ENCODE data around the gene GSTM2. TPM values are rescaled to one million over a fixed set of nuclear protein-coding genes. Genes with fewer than 3 reads are reported as not detected.

The GSTM2 gene
- total RNA-seq, 1 experiment from 2014 or later, result 2.5 TPM

- intact Hi-C loops (cut with micrococcal nuclease; ENCODE audit: unreplicated experiment), result no loop called here
- H3K27ac Mint-ChIP-seq (ENCODE audit: unreplicated experiment), result no peak overlapping the region
- no peaks in the 10 kb centered on the region for H3K4me1 Mint-ChIP-seq (ENCODE audit: low read depth, unreplicated experiment)
- H3K27me3 Mint-ChIP-seq (ENCODE audit: unreplicated experiment), result no peaks in the 10 kb centered on the region
- no peak overlapping the region for H3K4me3 Mint-ChIP-seq (ENCODE audit: low read depth, unreplicated experiment)
- BruUV-seq (replicated peaks), result no TSS peak
- H3K36me3 Mint-ChIP-seq (ENCODE audit: insufficient read depth, unreplicated experiment), result no peaks in the 10 kb centered on the region
- no peak for TF ChIP-seq CTCF (IDR thresholded peaks at IDR 0.05; ENCODE audit: unreplicated experiment)
- DNase-seq, result no peak
- CTCF ChIA-PET, result no interaction called here
- H3K9me3 Mint-ChIP-seq (ENCODE audit: low read depth, unreplicated experiment), result no peaks in the 10 kb centered on the region
These were observed 53.2 kb downstream of the GSTM2 start for GRCh38 chr1:109721042-109721441.

GRCh38 chr1:109721971-109722370 lies 54.1 kb downstream of the GSTM2 start:
- no TSS peak for BruUV-seq (replicated peaks)
- intact Hi-C loops (cut with micrococcal nuclease; ENCODE audit: unreplicated experiment), result no loop called here
- no peak overlapping the region for H3K27ac Mint-ChIP-seq (ENCODE audit: unreplicated experiment)
- no peak overlapping the region for H3K4me3 Mint-ChIP-seq (ENCODE audit: low read depth, unreplicated experiment)
- H3K9me3 Mint-ChIP-seq (ENCODE audit: low read depth, unreplicated experiment), result no peaks in the 10 kb centered on the region
- H3K27me3 Mint-ChIP-seq (ENCODE audit: unreplicated experiment), result no peaks in the 10 kb centered on the region
- TF ChIP-seq CTCF (IDR thresholded peaks at IDR 0.05; ENCODE audit: unreplicated experiment), result no peak
- no peaks in the 10 kb centered on the region for H3K36me3 Mint-ChIP-seq (ENCODE audit: insufficient read depth, unreplicated experiment)
- CTCF ChIA-PET, result interaction anchor here (0.5 kb wide), 1 partner anchor 126 kb away, joined by 4 read pairs; no protein-coding TSS in a partner anchor
- H3K4me1 Mint-ChIP-seq (ENCODE audit: low read depth, unreplicated experiment), result no peaks in the 10 kb centered on the region
- no peak for DNase-seq

- no peaks in the 10 kb centered on the region for H3K4me1 Mint-ChIP-seq (ENCODE audit: low read depth, unreplicated experiment)
- CTCF ChIA-PET, result no interaction called here
- no peaks in the 10 kb centered on the region for H3K27me3 Mint-ChIP-seq (ENCODE audit: unreplicated experiment)
- H3K9me3 Mint-ChIP-seq (ENCODE audit: low read depth, unreplicated experiment), result no peaks in the 10 kb centered on the region
- no peaks in the 10 kb centered on the region for H3K36me3 Mint-ChIP-seq (ENCODE audit: insufficient read depth, unreplicated experiment)
- BruUV-seq (replicated peaks), result no TSS peak
- H3K4me3 Mint-ChIP-seq (ENCODE audit: low read depth, unreplicated experiment), result no peak overlapping the region
- H3K27ac Mint-ChIP-seq (ENCODE audit: unreplicated experiment), result no peak overlapping the region
- intact Hi-C loops (cut with micrococcal nuclease; ENCODE audit: unreplicated experiment), result no loop called here
- DNase-seq, result no peak
- no peak for TF ChIP-seq CTCF (IDR thresholded peaks at IDR 0.05; ENCODE audit: unreplicated experiment)
These were observed 55.2 kb downstream of the GSTM2 start for GRCh38 chr1:109722908-109723691.

Other genes starting within 250 kb of the GSTM2 start
- gene PSMA5, start 241.6 kb upstream of the GSTM2 start, total RNA-seq (2022), result 108 and 121 TPM in 2 replicates
- gene SYPL2, start 201.5 kb upstream of the GSTM2 start, total RNA-seq (2022), result 0.20 TPM in 1 of 2 replicates, not detected in the other
- gene ATXN7L2, start 184.2 kb upstream of the GSTM2 start, total RNA-seq (2022), result 4.3 and 4.5 TPM in 2 replicates
- gene CYB561D1, start 174.0 kb upstream of the GSTM2 start, total RNA-seq (2022), result 9.0 and 9.6 TPM in 2 replicates
- 1.3 and 1.5 TPM in 2 replicates for gene AMIGO1, start 158.3 kb upstream of the GSTM2 start, total RNA-seq (2022)
- gene GPR61, start 128.2 kb upstream of the GSTM2 start, total RNA-seq (2022), result not detected in 2 replicates
- 6.3 and 6.5 TPM in 2 replicates for gene GNAI3, start 119.4 kb upstream of the GSTM2 start, total RNA-seq (2022)
- not detected in 2 replicates for gene GNAT2, start 48.4 kb upstream of the GSTM2 start, total RNA-seq (2022)
- gene AMPD2, start 48.2 kb upstream of the GSTM2 start, total RNA-seq (2022), result 34.0 and 54.6 TPM in 2 replicates
- 12.6 and 13.6 TPM in 2 replicates for gene GSTM4, start 12.0 kb upstream of the GSTM2 start, total RNA-seq (2022)
- gene GSTM1, start 19.8 kb downstream of the GSTM2 start, total RNA-seq (2022), result 15.4 TPM in 2 replicates
- gene GSTM5, start 44.2 kb downstream of the GSTM2 start, total RNA-seq (2022), result not detected in 2 replicates
- gene GSTM3, start 73.0 kb downstream of the GSTM2 start, total RNA-seq (2022), result 67.9 and 73.7 TPM in 2 replicates
- 46.6 and 68.6 TPM in 2 replicates for gene EPS8L3, start 95.9 kb downstream of the GSTM2 start, total RNA-seq (2022)
- gene CSF1, start 242.8 kb downstream of the GSTM2 start, total RNA-seq (2022), result 10.8 and 11.1 TPM in 2 replicates

All from Calu3 (cell line).